ENCODE measurements around the gene TMEM185B.

TMEM185B gene

DNA sequence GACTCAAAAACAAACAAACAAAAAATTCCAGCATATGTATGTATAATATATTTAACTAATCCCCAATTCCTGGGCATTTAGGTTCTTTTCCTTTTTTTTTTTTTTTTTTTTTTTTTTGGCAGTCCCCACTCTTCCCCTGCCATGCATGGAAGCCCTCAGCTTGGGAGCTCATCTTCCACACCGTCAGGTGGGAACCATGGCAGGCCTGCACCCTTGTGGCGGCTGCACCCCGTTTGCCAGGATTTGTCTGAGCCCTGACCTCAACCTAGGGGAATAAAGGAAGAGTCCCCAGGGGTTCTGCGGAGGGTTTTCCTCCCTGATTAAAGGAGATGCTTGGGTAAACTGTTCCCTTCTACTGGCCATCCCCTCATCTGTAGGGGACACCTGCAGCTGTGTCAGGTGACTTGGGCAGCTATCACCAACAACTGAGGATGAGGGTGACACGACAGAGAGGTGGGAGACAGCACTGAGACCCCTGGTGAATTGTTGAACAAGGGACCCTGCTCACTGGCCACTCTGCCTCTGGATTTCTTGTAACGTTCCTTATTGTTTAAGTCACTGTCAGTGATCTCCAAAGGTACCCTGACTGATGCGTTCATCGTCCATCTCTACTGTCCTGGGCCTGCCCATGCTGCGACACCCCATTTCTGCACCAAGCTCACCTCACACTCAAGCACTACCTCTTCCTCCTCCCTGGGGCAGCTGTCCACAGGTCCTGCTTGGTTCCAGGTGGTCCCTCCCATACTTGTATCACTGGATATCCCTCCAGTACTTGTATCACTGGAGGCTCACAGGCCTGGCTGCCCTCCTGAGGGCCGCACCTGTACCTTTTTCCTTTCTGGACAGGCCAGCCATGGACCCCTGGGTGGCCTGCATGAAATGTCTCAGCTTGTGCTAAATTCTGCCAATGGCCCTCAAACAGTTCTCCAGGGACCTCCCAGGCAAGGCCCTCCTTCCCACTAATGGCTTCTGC is 14.5 kb downstream of the TMEM185B start:
- no peak for DNase-seq

- DNase-seq, result no peak
Observed at GRCh38 chr2:120206022-120206581, 17.1 kb downstream of the TMEM185B start.

- DNase-seq, result no peak
Observed at GRCh38 chr2:120204945-120205670, 18.1 kb downstream of the TMEM185B start.

DNA sequence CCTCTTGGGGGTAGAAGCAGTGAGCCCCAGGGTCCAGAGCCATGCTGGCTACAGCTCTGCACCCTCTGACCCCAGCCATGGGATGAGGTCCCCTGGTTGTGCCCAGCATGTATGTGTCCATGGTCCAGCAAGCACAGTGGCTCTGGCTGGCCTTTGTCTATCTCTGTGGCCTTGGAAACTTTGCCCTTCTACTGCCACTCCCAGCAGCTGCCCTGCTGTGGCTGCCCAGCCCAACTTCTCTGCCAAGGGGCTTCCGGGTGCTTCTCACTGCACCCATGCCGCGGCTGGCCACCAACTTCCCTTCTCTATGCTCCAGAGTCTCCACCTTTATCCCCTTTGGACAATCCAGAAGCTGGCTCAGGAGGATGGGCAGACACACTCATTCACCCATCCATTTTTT is 18.8 kb downstream of the TMEM185B start:
- no peak for DNase-seq

DNA sequence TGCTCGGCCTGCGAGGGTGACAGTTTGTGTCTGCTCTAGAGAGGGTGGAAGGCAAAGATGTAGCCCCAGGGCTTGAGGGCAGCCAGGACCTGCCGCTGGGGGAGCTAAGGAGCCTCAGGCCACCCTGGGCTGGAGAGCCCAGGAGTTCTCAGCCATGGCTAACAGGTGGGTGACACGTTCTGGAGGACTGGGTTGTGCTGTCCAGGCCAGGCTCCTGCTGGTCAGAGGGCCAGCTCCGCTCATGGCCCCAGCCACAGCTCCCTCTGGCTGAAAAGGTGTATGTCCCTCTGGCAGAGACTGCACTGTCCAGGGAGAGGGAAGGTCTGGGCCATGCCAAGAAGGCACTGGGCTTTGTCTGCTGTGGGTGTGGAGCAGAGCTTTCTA is 19.2 kb downstream of the TMEM185B start:
- no peak for DNase-seq

DNA sequence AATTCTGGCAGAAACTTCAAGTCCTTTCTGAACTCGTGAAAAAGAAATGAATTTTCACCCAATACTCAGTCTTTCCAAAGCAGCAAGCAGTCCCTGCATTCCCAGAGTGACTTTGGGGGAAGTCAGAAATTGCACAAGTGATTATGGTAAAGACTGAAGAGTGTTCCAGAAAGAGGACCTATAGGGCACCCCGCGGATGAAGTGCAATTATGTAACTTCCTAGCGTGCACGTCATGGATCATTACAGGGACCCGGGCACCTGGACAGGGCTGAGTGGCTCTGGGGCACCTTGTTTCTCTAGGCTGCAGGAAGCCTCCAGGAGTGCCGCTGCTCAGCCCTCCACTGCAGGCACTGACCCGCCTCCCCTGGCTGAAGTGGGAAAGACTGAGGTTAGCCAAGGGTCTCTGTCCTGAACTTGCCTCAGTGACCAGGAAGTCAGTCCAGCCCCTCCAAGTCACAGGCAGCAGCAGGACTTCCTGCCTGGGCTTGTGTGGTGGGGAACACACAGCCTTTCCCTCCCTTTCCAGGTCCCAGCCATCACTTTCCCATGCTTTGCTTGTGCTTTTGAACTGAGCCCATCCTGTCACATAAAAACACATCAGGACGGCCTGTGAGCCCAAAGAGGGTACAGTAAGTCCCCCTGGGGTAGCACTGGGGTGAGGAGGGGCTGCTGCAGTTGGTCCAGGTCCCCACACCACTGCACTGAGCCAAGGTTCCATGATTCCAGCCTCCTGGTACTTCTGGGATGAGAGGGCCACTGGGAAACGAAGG is 19.8 kb downstream of the TMEM185B start:
- DNase-seq, result no peak

GRCh38 chr2:120199817-120200459 is 23.3 kb downstream of the TMEM185B start:
- peak in 2 of 58 donors; percentile 13 to 55 for DNase-seq

DNA sequence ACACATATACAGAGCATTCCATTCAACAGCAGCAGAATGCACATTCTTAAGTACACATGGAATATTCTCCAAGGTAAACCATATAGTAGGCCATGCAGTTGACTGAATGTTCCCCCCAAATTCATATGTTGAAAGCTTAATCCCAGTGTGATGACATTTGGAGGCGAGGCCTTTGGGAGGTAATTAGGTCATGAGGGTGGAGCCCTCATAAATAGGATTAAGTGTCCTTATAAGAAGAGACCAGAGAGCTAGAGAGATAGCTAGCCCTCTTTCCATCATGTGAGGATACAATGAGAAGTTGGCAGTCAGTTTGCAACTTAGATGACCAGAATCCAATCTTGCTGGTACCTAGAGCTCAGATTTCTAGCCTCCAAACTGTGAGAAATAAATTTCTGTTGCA is 27.6 kb downstream of the TMEM185B start:
- DNase-seq, result no peak

GRCh38 chr2:120192280-120192679 is 30.9 kb downstream of the TMEM185B start:
- DNase-seq, result no peak

DNA sequence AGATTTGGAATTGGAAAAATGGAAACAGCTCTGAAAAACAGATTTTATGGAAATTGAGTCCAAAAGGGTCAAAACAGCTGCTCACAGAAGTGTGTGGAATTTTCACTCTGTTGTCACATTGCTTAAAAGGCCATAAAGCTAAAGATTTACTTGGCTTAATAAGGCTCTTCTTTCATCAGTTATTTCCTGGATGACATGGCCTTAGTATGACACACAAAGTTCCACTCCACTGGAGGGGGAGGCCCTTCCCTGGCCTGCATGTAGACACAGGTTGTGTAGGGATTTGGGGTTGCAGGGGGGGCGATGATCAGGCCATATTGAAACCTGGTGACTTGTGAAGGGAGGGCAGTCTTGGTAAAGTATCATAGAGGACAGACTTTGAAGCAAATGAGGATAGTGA is 34.0 kb downstream of the TMEM185B start:
- no peak for DNase-seq

DNA sequence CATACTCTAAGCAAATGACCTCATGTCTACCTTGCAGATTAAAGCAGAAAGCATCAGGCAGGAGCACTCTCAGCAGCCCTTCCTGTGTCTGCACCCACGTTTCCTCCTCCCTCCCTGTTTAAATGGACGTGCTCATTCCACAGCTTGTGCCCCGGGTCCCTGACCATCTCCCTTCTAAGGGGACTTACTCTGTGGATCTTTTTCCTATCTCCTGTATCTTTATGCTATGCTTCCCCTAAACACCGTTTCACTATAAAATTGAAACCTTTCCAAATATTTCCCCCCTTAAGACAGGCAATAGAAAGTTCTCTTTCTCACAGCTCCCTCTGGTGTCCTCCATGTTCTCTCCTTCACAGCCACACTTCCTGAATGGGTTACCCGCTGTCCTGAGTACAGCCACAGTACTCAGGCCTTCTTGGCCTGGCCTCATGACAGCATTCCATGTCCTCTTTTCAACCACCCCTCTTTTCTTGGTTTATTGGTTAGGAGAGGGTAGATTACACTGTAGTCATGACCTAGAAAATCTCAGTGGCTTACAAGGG is 41.1 kb downstream of the TMEM185B start:
- no peak for DNase-seq

DNA sequence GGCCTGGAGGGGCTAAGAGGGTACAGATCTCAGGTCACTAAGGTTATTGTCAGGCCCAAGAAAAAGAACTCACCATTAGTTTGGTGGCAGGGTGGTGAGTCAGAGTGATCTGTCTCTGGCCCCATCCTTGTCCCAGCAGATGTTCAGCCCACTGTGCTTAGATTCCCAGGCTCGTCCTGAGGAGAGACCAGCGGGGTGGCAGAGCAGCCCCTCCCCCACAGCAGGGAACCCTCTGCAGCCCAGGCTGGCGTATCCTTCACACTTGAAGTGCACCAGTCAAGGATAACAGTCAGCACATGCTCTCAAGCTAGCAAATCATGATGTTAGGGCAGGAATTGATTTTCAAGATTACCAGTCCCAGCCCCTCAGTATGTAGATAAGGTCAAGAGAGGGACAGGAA is 43.1 kb downstream of the TMEM185B start:
- no peak for DNase-seq

DNA sequence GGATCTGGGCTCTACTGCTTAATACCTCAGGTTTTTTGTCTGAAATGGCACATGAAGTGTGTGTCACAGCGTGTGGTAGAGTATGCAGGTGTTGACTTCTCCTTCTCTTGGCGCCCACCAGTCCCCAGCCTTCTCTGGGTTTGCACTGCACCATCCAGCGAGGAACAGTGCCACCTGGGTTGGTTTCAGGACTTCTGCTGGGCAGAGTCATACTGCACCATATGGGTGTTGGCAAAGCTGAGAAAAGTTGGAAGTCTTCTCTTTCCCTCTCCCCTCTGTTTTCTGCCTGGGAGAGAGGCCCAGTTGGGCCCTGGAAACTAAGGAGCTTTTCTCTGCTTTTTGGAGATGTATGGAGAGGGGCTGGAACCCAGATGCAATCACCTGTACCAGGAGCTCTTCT is 43.8 kb downstream of the TMEM185B start:
- DNase-seq, result no peak

GRCh38 chr2:120177973-120178372 is 45.2 kb downstream of the TMEM185B start:
- no peak for DNase-seq

DNA sequence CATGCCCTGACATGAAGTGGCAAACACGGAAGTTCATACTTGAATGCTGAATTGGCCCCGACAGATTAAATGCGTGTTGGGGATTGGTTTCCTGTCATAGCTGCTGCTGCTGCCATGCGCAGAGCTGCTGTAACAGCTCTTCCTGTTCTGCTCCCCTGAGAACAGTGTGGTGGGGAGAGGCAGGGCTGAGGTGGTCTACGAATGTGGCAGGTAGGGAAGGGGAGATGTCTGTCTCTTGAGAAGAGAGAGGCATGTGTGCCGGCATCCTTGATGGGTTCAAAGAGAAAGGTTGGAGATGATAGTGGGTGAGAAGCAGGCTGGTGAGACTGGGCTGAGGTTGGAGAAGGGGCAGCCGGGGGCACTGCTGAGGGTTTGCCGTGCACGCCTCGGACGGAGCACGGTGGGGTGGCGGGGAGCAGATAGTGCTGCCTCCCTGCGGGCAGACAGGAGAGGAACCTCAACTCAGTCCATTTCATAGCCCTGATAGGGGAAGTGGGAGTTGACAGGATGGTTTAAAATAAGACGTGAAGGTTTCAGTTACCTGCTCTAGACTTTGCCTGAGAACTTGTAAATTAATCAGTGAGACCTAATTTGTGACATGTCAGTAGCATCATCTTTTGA is 46.1 kb downstream of the TMEM185B start:
- DNase-seq, result peak in 3 of 58 donors; percentile 2 to 24 (median 4)

GRCh38 chr2:120176526-120176925 is 46.7 kb downstream of the TMEM185B start:
- DNase-seq, result no peak

- peak in 5 of 58 donors; percentile 1 to 56 (median 9) for DNase-seq
Observed at GRCh38 chr2:120174963-120175581, 48.1 kb downstream of the TMEM185B start.

Data from anterior cingulate cortex (tissue), 58 donors.